Sigmoid colon (tissue), 4 donors: Measurements from ENCODE around the gene GPR32.

ENCODE experiments used
- CTCF ChIP-seq, 4 experiments: fragments of 450-650 bp in 3 of 4; fragments of 200-600 bp in 1 of 4; IDR thresholded peaks; one replicate each; pipeline ENCODE4 v1.5.1; 2016 to 2019; ENCODE audit warnings: antibody characterized with exemption in 4 of 4, mild to moderate bottlenecking in 3 of 4, moderate library complexity in 2 of 4
- EP300 ChIP-seq, 4 donors: sonication (generic); formaldehyde crosslinking; IDR thresholded peaks; one replicate each; pipeline ENCODE4 v1.6.1; 2017; ENCODE audit warnings: antibody characterized with exemption in 4 of 4
- POLR2A ChIP-seq, 2 donors: fragments of 450-650 bp; IDR thresholded peaks; one replicate each; pipeline ENCODE4 v1.6.1; 2016; ENCODE audit warnings: antibody characterized with exemption in 2 of 2, mild to moderate bottlenecking in 2 of 2, moderate library complexity in 2 of 2
- POLR2AphosphoS5 ChIP-seq, 4 donors: sonication (generic); formaldehyde crosslinking; IDR thresholded peaks; one replicate each; pipeline ENCODE4 v1.6.1; 2017; ENCODE audit warnings: antibody characterized with exemption in 4 of 4

- TF ChIP-seq POLR2A (IDR thresholded peaks at IDR 0.05) (no peak), POLR2AphosphoS5 (IDR thresholded peaks at IDR 0.05) (no peak), CTCF (IDR thresholded peaks at IDR 0.05) (no peak), EP300 (IDR thresholded peaks at IDR 0.05) (no peak)
These were observed 2.2 kb downstream of the GPR32 start for GRCh38 chr19:50772476-50772875.
